ENCODE results near the gene COL4A1. TPM values are rescaled to one million over a fixed set of nuclear protein-coding genes. Genes with fewer than 3 reads are reported as not detected.

COL4A1 gene
- not detected for polyA plus RNA-seq (2012; ENCODE audit: insufficient read length, low read depth)

GRCh38 chr13:110306960-110307766 lies at the start of gene COL4A1, which contains the start of gene COL4A2:
Gene COL4A1, minus strand, starts transcription at chr13:110307157. Its CDS starts 130 bp downstream, at chr13:110307027.
Gene COL4A2, plus strand, starts transcription at chr13:110307284. Its CDS starts 620 bp downstream, at chr13:110307904.
- TF ChIP-seq POLR2AphosphoS5 (IDR thresholded peaks at IDR 0.05; ENCODE audit: low read depth, low read length): no peak
- no peak for TF ChIP-seq FOXP2 (optimal IDR thresholded peaks at IDR 0.05; ENCODE audit: borderline replicate concordance, extremely low read depth, extremely low read length, insufficient read depth)
- no peak for TF ChIP-seq REST (IDR thresholded peaks at IDR 0.05; ENCODE audit: insufficient read depth in 1 of 2, low read depth in 2 of 2, low read length in 2 of 2)
- no peak for TF ChIP-seq TAF1 (IDR thresholded peaks at IDR 0.05; ENCODE audit: borderline replicate concordance, insufficient read depth, low read length)
- TF ChIP-seq SIN3A (IDR thresholded peaks at IDR 0.05; ENCODE audit: borderline replicate concordance, insufficient read depth, low read length): no peak

GRCh38 chr13:110356362-110356761 lies 49.4 kb upstream of the COL4A1 start:
- TF ChIP-seq FOXP2 (optimal IDR thresholded peaks at IDR 0.05; ENCODE audit: borderline replicate concordance, extremely low read depth, extremely low read length, insufficient read depth): no peak
- no peak for TF ChIP-seq POLR2AphosphoS5 (IDR thresholded peaks at IDR 0.05; ENCODE audit: low read depth, low read length)
- no peak for TF ChIP-seq TAF1 (IDR thresholded peaks at IDR 0.05; ENCODE audit: borderline replicate concordance, insufficient read depth, low read length)
- TF ChIP-seq SIN3A (IDR thresholded peaks at IDR 0.05; ENCODE audit: borderline replicate concordance, insufficient read depth, low read length): no peak
- TF ChIP-seq REST (IDR thresholded peaks at IDR 0.05; ENCODE audit: insufficient read depth in 1 of 2, low read depth in 2 of 2, low read length in 2 of 2): no peak

- TF ChIP-seq POLR2AphosphoS5 (IDR thresholded peaks at IDR 0.05; ENCODE audit: low read depth, low read length) (no peak), TAF1 (IDR thresholded peaks at IDR 0.05; ENCODE audit: borderline replicate concordance, insufficient read depth, low read length) (no peak), FOXP2 (optimal IDR thresholded peaks at IDR 0.05; ENCODE audit: borderline replicate concordance, extremely low read depth, extremely low read length, insufficient read depth) (no peak), REST (IDR thresholded peaks at IDR 0.05; ENCODE audit: insufficient read depth in 1 of 2, low read depth in 2 of 2, low read length in 2 of 2) (no peak), SIN3A (IDR thresholded peaks at IDR 0.05; ENCODE audit: borderline replicate concordance, insufficient read depth, low read length) (no peak)
Observed at GRCh38 chr13:110354715-110355473, 47.9 kb upstream of the COL4A1 start.

- TF ChIP-seq TAF1 (IDR thresholded peaks at IDR 0.05; ENCODE audit: borderline replicate concordance, insufficient read depth, low read length) (no peak), FOXP2 (optimal IDR thresholded peaks at IDR 0.05; ENCODE audit: borderline replicate concordance, extremely low read depth, extremely low read length, insufficient read depth) (no peak), SIN3A (IDR thresholded peaks at IDR 0.05; ENCODE audit: borderline replicate concordance, insufficient read depth, low read length) (no peak), POLR2AphosphoS5 (IDR thresholded peaks at IDR 0.05; ENCODE audit: low read depth, low read length) (no peak), REST (IDR thresholded peaks at IDR 0.05; ENCODE audit: insufficient read depth in 1 of 2, low read depth in 2 of 2, low read length in 2 of 2) (no peak)
Observed at GRCh38 chr13:110354123-110354627, 47.2 kb upstream of the COL4A1 start.
